ENCODE measurements around the gene ALDH1A3.

DNA sequence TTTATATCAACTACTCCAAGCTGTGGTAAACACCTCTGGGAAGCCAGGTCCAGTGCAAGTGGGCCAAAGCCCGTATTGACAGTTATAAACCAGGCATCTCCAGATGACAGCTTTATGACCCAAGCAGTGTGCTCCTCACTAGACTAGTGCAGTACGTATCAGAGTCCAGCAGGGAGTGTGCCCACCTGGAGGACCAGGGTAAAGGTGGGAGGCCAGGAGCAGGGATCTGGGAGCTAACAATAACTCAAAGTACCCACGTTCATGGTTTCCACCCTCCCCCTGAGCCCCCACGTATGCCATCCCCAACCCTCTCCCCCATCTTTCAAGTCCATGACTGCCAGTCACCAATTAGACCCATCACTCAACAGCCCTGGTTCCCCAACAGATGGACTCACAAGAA is 27.0 kb upstream of the ALDH1A3 start:
- TF ChIP-seq CTCF (conservative IDR thresholded peaks at IDR 0.05; ENCODE audit: low read depth, low read length) (no peak), EZH2 (IDR thresholded peaks at IDR 0.05; ENCODE audit: low read length, unreplicated experiment) (no peak)

All from PC-3 (cell line).